PC-3 (cell line): ENCODE results near the gene KCNT1.

Experiments used
- CTCF ChIP-seq: fragments of 300-600 bp; sonication (generic); conservative IDR thresholded peaks from 2 replicates; pipeline ENCODE4 v1.5.1; 2017; ENCODE audit warnings: antibody characterized with exemption, low read depth, mild to moderate bottlenecking, low read length
- EZH2 ChIP-seq: fragments of 300-600 bp; sonication (generic); IDR thresholded peaks from one replicate; pipeline ENCODE4 v1.6.1; 2017; ENCODE audit warnings: antibody characterized with exemption, mild to moderate bottlenecking, low read length; ENCODE audit not compliant: unreplicated experiment
- EZH2phosphoT487 ChIP-seq: fragments of 300-600 bp; sonication (generic); IDR thresholded peaks from 2 replicates; pipeline ENCODE4 v1.6.1; 2018; ENCODE audit warnings: mild to moderate bottlenecking, antibody characterized with exemption, low read length, borderline replicate concordance

GRCh38 chr9:135787776-135788575 lies 86.0 kb downstream of the KCNT1 start:
- TF ChIP-seq CTCF (no peak), EZH2 (no peak), EZH2phosphoT487 (no peak)
